ENCODE measurements around the gene TUBA8.
"Not testable (repeated sequence)": the region's sequence is repeated elsewhere in the genome, so short reads cannot be mapped to it uniquely, and the experiment has no call there.

DNA sequence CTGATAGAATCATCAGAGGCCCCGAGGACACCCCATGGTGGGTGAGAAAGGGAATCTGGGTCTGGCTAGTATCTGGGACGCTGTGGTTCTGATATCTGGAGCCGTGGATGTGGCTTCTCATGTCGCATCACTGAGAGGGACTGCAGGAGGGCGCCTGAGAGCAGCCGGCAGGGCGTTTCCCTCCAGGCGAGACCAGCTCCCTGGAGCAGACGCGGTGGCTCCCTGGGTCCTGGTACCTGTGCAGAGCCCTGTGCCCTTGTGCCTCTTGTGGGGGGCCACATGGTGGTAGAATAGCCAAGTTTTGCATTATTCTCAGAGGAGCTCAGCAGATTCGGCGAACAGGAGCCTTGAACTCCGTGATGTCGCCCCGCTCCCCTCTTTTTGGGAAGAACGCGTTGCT, 59.7 kb downstream of the TUBA8 start:
- TF ChIP-seq, protein P1, sequence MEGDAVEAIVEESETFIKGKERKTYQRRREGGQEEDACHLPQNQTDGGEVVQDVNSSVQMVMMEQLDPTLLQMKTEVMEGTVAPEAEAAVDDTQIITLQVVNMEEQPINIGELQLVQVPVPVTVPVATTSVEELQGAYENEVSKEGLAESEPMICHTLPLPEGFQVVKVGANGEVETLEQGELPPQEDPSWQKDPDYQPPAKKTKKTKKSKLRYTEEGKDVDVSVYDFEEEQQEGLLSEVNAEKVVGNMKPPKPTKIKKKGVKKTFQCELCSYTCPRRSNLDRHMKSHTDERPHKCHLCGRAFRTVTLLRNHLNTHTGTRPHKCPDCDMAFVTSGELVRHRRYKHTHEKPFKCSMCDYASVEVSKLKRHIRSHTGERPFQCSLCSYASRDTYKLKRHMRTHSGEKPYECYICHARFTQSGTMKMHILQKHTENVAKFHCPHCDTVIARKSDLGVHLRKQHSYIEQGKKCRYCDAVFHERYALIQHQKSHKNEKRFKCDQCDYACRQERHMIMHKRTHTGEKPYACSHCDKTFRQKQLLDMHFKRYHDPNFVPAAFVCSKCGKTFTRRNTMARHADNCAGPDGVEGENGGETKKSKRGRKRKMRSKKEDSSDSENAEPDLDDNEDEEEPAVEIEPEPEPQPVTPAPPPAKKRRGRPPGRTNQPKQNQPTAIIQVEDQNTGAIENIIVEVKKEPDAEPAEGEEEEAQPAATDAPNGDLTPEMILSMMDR (IDR thresholded peaks at IDR 0.05; ENCODE audit: insufficient read depth, low read length, poor library complexity, severe bottlenecking), result not testable (repeated sequence)
- TF ChIP-seq EZH2phosphoT487 (conservative IDR thresholded peaks at IDR 0.05; ENCODE audit: low read length), result not testable (repeated sequence)
